ENCODE measurements around the gene DPH1. TPM values are rescaled to one million over a fixed set of nuclear protein-coding genes. Genes with fewer than 3 reads are reported as not detected.
"Not testable (repeated sequence)": the region's sequence is repeated elsewhere in the genome, so short reads cannot be mapped to it uniquely, and the experiment has no call there.

The DPH1 gene
- 49.4 TPM for total RNA-seq
- polyA plus RNA-seq (ENCODE audit: insufficient read depth, low read depth, low replicate concordance): 23.3 TPM
- long read RNA-seq, donor 1, partial matches to known transcripts: 0 of 7 reads
- long read RNA-seq, donor 1, other reads (novel, unspliced or antisense): 0 of 7 reads
- long read RNA-seq, donor 2, partial matches to known transcripts: 25 of 28 reads
- long read RNA-seq, donor 2, other reads (novel, unspliced or antisense): 0 of 28 reads
- long read RNA-seq, donor 3, partial matches to known transcripts: 0 of 5 reads
- long read RNA-seq, donor 3, other reads (novel, unspliced or antisense): 0 of 5 reads
- long read RNA-seq, donor 4, partial matches to known transcripts: 0 of 7 reads
- long read RNA-seq, donor 4, other reads (novel, unspliced or antisense): 0 of 7 reads
- long read RNA-seq, donor 5: 0 reads
- long read RNA-seq, donor 6, partial matches to known transcripts: 0 of 1 reads
- long read RNA-seq, donor 6, other reads (novel, unspliced or antisense): 0 of 1 reads
- long read RNA-seq, donor 7, transcript DPH1-201 (13 exons, 2,221 nt): major isoform, 9 of 32 reads
- long read RNA-seq, donor 7, partial matches to known transcripts: 7 of 32 reads
- long read RNA-seq, donor 7, other reads (novel, unspliced or antisense): 11 of 32 reads
- long read RNA-seq, donor 8, partial matches to known transcripts: 5 of 9 reads
- long read RNA-seq, donor 8, other reads (novel, unspliced or antisense): 0 of 9 reads
- long read RNA-seq, donor 9, partial matches to known transcripts: 0 of 1 reads
- long read RNA-seq, donor 9, other reads (novel, unspliced or antisense): 0 of 1 reads
- long read RNA-seq, donor 10, partial matches to known transcripts: 25 of 29 reads
- long read RNA-seq, donor 10, other reads (novel, unspliced or antisense): 0 of 29 reads

DNA sequence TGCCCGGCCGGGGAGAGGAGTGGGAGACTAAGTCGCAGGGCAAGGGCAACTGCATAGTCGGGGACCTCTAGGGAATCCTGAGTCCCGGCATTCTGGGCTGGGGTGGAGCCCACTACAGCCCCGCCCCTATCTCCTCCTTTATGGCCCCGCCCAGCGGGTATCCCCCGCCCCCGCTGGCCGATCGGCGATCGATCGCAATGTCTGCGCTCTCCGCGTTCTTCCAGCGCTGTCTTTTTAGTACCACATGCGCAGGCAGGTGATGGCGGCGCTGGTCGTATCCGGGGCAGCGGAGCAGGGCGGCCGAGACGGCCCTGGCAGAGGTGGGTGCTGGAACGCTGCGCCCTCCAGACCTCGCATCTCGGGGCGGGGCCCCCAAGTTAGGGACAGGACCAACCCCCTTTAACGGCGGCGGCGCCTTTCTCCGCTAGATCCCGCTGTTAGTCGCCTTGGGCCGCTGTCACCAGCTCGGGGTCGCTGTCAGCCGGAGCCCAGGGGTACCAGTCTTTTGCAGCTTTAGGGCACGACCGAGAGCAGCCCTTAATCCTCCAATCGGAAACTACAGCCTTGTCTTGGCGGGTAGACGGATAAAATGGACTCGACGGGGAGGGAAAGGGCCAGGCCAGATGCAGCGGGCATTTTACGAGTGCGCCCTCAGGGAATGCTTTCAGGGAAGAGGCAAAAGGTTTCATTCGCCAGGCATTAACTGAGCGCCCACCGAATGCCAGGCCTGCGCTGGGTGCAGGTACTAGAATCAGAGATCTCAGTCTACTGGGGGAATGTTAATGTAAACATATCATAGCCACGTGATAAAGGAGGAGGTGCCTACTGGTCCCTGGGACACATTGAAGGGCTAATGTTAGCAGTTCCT, at the start of gene DPH1:
Gene DPH1 (plus strand): TSS at position 243 of the 868 bp plus-strand sequence. CDS start 17 bp downstream, at position 260.
- Histone ChIP-seq H3K4me3 (ENCODE audit: low read length in 3 of 3) (peak within 1 kb of the TSS; percentile 55 to 94 (median 91)), H3K27me3 (ENCODE audit: control insufficient read depth, insufficient read depth, low read length) (no peaks in the 10 kb centered on the region), H3K9me3 (ENCODE audit: control insufficient read depth in 2 of 3, insufficient read depth in 1 of 3, low read length in 3 of 3) (no peaks in the 10 kb centered on the region), H3K27ac (ENCODE audit: low read depth in 2 of 2, low read length in 2 of 2) (peak within 1 kb of the TSS; percentile 25 to 62), H3K4me1 (ENCODE audit: control insufficient read depth in 2 of 3, insufficient read depth in 2 of 3, low read depth in 1 of 3, low read length in 3 of 3) (peaks cover 0 to 12% (median 6%) of the 10 kb centered on the region in 3 donors), H3K9ac (ENCODE audit: low read length in 3 of 3) (peak within 1 kb of the TSS; percentile 73 to 76 (median 74)), H3K36me3 (ENCODE audit: control insufficient read depth in 2 of 3, insufficient read depth in 3 of 3, low read length in 3 of 3) (peaks cover 0 to 6% (median 3%) of the 10 kb centered on the region in 3 donors)
- DNase-seq: peak; percentile 90 to 96 (median 94)
- intact Hi-C loops (cut with DNase I): loop anchor here (5.0 kb wide), 1 partner anchor 118 kb away; no protein-coding TSS in a partner anchor
- TF ChIP-seq, protein P1, sequence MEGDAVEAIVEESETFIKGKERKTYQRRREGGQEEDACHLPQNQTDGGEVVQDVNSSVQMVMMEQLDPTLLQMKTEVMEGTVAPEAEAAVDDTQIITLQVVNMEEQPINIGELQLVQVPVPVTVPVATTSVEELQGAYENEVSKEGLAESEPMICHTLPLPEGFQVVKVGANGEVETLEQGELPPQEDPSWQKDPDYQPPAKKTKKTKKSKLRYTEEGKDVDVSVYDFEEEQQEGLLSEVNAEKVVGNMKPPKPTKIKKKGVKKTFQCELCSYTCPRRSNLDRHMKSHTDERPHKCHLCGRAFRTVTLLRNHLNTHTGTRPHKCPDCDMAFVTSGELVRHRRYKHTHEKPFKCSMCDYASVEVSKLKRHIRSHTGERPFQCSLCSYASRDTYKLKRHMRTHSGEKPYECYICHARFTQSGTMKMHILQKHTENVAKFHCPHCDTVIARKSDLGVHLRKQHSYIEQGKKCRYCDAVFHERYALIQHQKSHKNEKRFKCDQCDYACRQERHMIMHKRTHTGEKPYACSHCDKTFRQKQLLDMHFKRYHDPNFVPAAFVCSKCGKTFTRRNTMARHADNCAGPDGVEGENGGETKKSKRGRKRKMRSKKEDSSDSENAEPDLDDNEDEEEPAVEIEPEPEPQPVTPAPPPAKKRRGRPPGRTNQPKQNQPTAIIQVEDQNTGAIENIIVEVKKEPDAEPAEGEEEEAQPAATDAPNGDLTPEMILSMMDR (IDR thresholded peaks at IDR 0.05; ENCODE audit: borderline replicate concordance, extremely low read depth, insufficient read depth): peak; percentile 20
- no peak for FAIRE-seq

DNA sequence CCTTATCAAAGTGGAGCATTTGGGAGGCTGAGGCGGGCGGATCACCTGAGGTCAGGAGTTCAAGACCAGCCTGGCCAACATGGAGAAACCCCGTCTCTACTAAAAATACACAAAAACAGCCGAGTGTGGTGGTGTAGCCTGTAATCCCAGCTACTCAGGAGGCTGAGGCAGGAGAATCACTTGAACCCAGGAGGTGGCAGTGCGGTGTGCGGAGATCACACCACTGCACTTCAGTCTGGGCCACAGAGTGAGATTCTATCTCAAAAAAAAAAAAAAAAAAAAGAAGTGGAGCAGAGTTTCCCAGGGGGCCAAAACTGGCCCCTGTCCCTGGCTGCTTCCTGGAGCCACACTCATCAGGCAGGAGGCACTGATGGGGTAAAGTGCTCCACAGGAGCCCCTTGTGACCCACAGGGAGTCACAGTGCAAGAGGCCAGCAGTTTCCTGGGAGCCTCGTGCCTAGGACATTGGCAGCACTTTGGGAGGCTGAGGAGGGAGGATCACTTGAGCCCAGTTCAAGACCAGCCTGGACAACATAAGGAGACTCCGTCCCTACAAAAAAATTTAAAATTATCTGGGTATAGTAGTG, 49.2 kb upstream of the DPH1 start:
- Histone ChIP-seq H3K27ac (ENCODE audit: low read depth in 2 of 2, low read length in 2 of 2) (no peak overlapping the region), H3K36me3 (ENCODE audit: control insufficient read depth in 2 of 3, insufficient read depth in 3 of 3, low read length in 3 of 3) (no peaks in the 10 kb centered on the region), H3K27me3 (ENCODE audit: control insufficient read depth, insufficient read depth, low read length) (peaks cover 4% of the 10 kb centered on the region), H3K4me1 (ENCODE audit: control insufficient read depth in 2 of 3, insufficient read depth in 2 of 3, low read depth in 1 of 3, low read length in 3 of 3) (peaks cover 0 to 15% (median 8%) of the 10 kb centered on the region in 3 donors), H3K9ac (ENCODE audit: low read length in 3 of 3) (no peak overlapping the region), H3K9me3 (ENCODE audit: control insufficient read depth in 2 of 3, insufficient read depth in 1 of 3, low read length in 3 of 3) (no peaks in the 10 kb centered on the region), H3K4me3 (ENCODE audit: low read length in 3 of 3) (no peak overlapping the region)
- TF ChIP-seq, protein P1 (IDR thresholded peaks at IDR 0.05; ENCODE audit: borderline replicate concordance, extremely low read depth, insufficient read depth): no peak
- peak in 1 of 5 donors; percentile 30 for DNase-seq
- no peak for FAIRE-seq
- intact Hi-C loops (cut with DNase I): no loop called here

- H3K4me1 ChIP-seq (ENCODE audit: control insufficient read depth in 2 of 3, insufficient read depth in 2 of 3, low read depth in 1 of 3, low read length in 3 of 3): peaks cover 0 to 15% (median 8%) of the 10 kb centered on the region in 3 donors
- FAIRE-seq; H3K27ac ChIP-seq (ENCODE audit: low read depth in 2 of 2, low read length in 2 of 2); H3K27me3 ChIP-seq (ENCODE audit: control insufficient read depth, insufficient read depth, low read length); H3K36me3 ChIP-seq (ENCODE audit: control insufficient read depth in 2 of 3, insufficient read depth in 3 of 3, low read length in 3 of 3); H3K9me3 ChIP-seq (ENCODE audit: control insufficient read depth in 2 of 3, insufficient read depth in 1 of 3, low read length in 3 of 3); H3K9ac ChIP-seq (ENCODE audit: low read length in 3 of 3); H3K4me3 ChIP-seq (ENCODE audit: low read length in 3 of 3); intact Hi-C loops (cut with DNase I): not testable (repeated sequence)
- DNase-seq: peak in 1 of 5 donors; percentile 35
Measured at GRCh38 chr17:1982793-1983366, 47.1 kb upstream of the DPH1 start.
